ENCODE data around the gene NCR2.

NCR2 gene

DNA sequence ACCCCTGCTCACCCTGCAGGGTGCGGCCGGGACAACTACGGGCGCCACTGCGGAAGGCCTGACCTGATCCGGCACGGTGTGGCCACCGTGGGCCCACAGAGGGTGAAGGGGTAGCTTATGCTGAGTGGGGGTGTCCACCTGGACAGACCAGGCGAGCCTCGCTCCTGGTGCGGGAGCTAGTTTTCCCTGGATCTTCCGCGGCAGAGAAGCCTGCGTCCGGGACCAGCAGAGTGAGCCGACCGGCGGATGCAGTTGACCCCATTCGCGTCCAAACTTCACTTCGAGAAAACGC, 38.2 kb downstream of the NCR2 start:
- Histone ChIP-seq H4K20me1 (ENCODE audit: insufficient read depth, low read length) (no peaks in the 10 kb centered on the region), H3K4me1 (ENCODE audit: insufficient read depth, low read length, severe bottlenecking) (no peaks in the 10 kb centered on the region), H3K4me2 (ENCODE audit: low read length) (no peak overlapping the region), H3K79me2 (ENCODE audit: insufficient read depth, low read length) (no peaks in the 10 kb centered on the region), H3K36me3 (ENCODE audit: insufficient read depth, low read length) (no peaks in the 10 kb centered on the region), H3F3A (ENCODE audit: insufficient read depth, low read length) (no peaks in the 10 kb centered on the region), H3K27ac (ENCODE audit: low read depth, low read length, poor library complexity, severe bottlenecking) (no peak overlapping the region), H3K9ac (ENCODE audit: low read length) (no peak overlapping the region), H3K9me2 (ENCODE audit: low read depth, low read length) (no peaks in the 10 kb centered on the region), H2AFZ (ENCODE audit: low read length) (no peak overlapping the region), H3K4me3 (ENCODE audit: low read depth, low read length, poor library complexity, severe bottlenecking) (no peak overlapping the region), H3K27me3 (ENCODE audit: insufficient read depth, low read length) (no peaks in the 10 kb centered on the region; the same call in 1 of the 2 replicates), H3K9me3 (ENCODE audit: low read length) (no peaks in the 10 kb centered on the region)
- TF ChIP-seq, protein P1, sequence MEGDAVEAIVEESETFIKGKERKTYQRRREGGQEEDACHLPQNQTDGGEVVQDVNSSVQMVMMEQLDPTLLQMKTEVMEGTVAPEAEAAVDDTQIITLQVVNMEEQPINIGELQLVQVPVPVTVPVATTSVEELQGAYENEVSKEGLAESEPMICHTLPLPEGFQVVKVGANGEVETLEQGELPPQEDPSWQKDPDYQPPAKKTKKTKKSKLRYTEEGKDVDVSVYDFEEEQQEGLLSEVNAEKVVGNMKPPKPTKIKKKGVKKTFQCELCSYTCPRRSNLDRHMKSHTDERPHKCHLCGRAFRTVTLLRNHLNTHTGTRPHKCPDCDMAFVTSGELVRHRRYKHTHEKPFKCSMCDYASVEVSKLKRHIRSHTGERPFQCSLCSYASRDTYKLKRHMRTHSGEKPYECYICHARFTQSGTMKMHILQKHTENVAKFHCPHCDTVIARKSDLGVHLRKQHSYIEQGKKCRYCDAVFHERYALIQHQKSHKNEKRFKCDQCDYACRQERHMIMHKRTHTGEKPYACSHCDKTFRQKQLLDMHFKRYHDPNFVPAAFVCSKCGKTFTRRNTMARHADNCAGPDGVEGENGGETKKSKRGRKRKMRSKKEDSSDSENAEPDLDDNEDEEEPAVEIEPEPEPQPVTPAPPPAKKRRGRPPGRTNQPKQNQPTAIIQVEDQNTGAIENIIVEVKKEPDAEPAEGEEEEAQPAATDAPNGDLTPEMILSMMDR (IDR thresholded peaks at IDR 0.05; ENCODE audit: low read length): no peak
- no peak for TF ChIP-seq EZH2 (IDR thresholded peaks at IDR 0.05; ENCODE audit: borderline replicate concordance, low read length)

DNA sequence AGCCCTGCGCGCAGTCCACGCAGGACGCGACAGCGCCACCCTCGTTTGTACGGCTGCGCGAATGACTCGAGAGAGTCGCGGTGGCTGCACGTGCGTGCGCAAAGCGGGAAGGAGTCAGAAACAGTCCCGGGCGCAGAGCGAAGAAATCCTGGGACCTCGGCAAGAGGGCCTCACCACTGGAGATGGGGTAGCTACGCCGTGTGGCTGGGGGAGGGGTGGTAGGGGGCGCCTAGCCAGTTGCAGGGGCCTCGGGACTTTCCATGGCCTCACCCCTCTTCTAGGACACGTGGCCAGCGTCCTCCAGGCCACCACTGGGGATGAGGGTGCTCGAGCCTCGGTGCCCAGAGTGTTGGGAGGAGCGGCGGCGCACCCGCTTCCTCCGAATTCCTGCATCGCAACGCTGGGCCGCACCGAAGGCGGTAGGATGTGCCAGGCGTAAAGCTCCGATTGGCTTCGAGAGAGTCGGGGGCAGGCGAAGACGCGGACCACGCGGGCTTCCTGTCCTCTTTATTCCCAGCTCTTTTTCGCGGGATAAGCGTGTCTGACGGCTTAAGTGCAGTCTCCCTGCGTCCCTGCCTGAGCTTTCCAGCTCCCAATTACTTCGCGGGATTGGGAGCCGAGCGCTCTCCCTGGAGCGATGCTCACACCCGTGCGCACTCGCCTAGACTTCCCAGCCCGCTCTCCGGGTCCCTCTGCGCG, 38.7 kb downstream of the NCR2 start:
- no peaks in the 10 kb centered on the region for H3K9me3 ChIP-seq (ENCODE audit: low read length)
- H3K4me2 ChIP-seq (ENCODE audit: low read length): no peak overlapping the region
- no peaks in the 10 kb centered on the region for H3K36me3 ChIP-seq (ENCODE audit: insufficient read depth, low read length)
- TF ChIP-seq, protein P1 (IDR thresholded peaks at IDR 0.05; ENCODE audit: low read length): no peak
- no peak for TF ChIP-seq EZH2 (IDR thresholded peaks at IDR 0.05; ENCODE audit: borderline replicate concordance, low read length)
- H3K9me2 ChIP-seq (ENCODE audit: low read depth, low read length): no peaks in the 10 kb centered on the region
- H3F3A ChIP-seq (ENCODE audit: insufficient read depth, low read length): no peaks in the 10 kb centered on the region
- H3K4me3 ChIP-seq (ENCODE audit: low read depth, low read length, poor library complexity, severe bottlenecking): no peak overlapping the region
- H4K20me1 ChIP-seq (ENCODE audit: insufficient read depth, low read length): no peaks in the 10 kb centered on the region
- no peaks in the 10 kb centered on the region for H3K79me2 ChIP-seq (ENCODE audit: insufficient read depth, low read length)
- H2AFZ ChIP-seq (ENCODE audit: low read length): no peak overlapping the region
- no peak overlapping the region for H3K27ac ChIP-seq (ENCODE audit: low read depth, low read length, poor library complexity, severe bottlenecking)
- no peaks in the 10 kb centered on the region for H3K4me1 ChIP-seq (ENCODE audit: insufficient read depth, low read length, severe bottlenecking)
- H3K27me3 ChIP-seq (ENCODE audit: insufficient read depth, low read length): no peaks in the 10 kb centered on the region; the same call in 1 of the 2 replicates
- no peak overlapping the region for H3K9ac ChIP-seq (ENCODE audit: low read length)

DNA sequence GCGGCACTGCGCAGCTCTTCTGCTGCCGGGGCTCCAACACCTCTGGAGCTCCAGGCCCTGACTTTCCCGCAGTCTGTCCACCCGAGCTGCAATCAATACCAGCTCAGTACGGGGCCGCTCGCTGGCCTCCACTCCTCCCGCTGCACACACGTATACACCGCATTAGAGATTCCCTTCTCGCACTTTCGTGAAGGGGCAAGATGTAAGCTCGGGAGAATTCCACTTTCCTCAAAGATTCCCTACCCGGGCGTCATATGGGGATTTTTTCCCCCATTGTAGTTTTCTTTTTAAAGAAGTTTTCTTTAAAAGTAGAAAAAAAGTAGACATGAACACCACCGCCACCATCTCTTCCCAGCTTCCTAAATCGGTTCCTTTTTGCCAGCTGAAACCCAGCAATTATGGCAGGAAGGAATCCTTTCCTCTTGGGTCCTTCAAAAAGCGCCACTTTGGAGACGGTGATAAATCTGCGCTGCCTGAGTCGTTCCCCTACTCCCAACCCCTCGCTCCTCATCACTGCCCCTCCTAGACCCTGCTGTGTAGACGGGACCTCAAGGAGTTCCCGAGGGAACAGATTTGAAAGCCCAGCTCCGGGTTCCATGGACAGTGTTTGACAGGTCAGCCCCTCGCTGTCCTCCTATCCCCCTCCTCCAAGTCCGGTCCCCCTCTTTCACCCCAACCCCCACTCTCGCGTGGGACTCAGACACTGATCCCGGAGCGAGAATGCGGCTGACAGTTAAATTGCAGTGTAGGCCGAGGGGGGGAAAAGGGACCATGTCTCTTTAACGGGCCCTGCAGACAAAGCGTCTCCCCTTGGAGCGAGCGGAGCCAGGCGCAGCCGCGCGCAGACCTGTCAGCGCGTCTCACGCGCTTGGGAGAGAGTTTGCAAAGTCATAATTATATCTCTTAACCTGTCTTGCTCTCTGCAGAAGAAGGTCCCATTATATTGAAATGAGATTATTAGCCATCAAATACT, 39.5 kb downstream of the NCR2 start:
- Histone ChIP-seq H3K4me3 (ENCODE audit: low read depth, low read length, poor library complexity, severe bottlenecking) (no peak overlapping the region), H3K36me3 (ENCODE audit: insufficient read depth, low read length) (no peaks in the 10 kb centered on the region), H3K27ac (ENCODE audit: low read depth, low read length, poor library complexity, severe bottlenecking) (no peak overlapping the region), H3K27me3 (ENCODE audit: insufficient read depth, low read length) (no peaks in the 10 kb centered on the region; the same call in 1 of the 2 replicates), H4K20me1 (ENCODE audit: insufficient read depth, low read length) (no peaks in the 10 kb centered on the region), H3K4me2 (ENCODE audit: low read length) (no peak overlapping the region), H3K9me2 (ENCODE audit: low read depth, low read length) (no peaks in the 10 kb centered on the region), H3K9me3 (ENCODE audit: low read length) (no peaks in the 10 kb centered on the region), H3F3A (ENCODE audit: insufficient read depth, low read length) (no peaks in the 10 kb centered on the region), H2AFZ (ENCODE audit: low read length) (no peak overlapping the region), H3K9ac (ENCODE audit: low read length) (no peak overlapping the region), H3K4me1 (ENCODE audit: insufficient read depth, low read length, severe bottlenecking) (no peaks in the 10 kb centered on the region), H3K79me2 (ENCODE audit: insufficient read depth, low read length) (no peaks in the 10 kb centered on the region)
- TF ChIP-seq EZH2 (IDR thresholded peaks at IDR 0.05; ENCODE audit: borderline replicate concordance, low read length): no peak
- TF ChIP-seq, protein P1 (IDR thresholded peaks at IDR 0.05; ENCODE audit: low read length): no peak
